HG02885 (cell line): ENCODE results near the gene HTN3.
A peak's percentile ranks its signal among the peaks of the same experiment; 100 is the strongest.
"Not testable (repeated sequence)": the region's sequence is repeated elsewhere in the genome, so short reads cannot be mapped to it uniquely, and the experiment has no call there.

Experiments
- ATAC-seq: cut with Tn5 transposase; IDR thresholded peaks from one replicate; pipeline ENCODE4 v1.9.1; 2021; ENCODE audit warnings: mild to moderate bottlenecking; ENCODE audit not compliant: unreplicated experiment, poor library complexity

HTN3 gene

GRCh38 chr4:70028159-70028558 is at the start of gene HTN3:
Gene HTN3 (plus strand): TSS chr4:70028459. CDS start chr4:70030741, 2,282 bp downstream.
- not testable (repeated sequence) for ATAC-seq

- ATAC-seq: peak; percentile 82
Observed at GRCh38 chr4:69984030-69984443, 44.2 kb upstream of the HTN3 start.

- ATAC-seq: no peak
Observed at GRCh38 chr4:69986663-69987062, 41.6 kb upstream of the HTN3 start.

GRCh38 chr4:69991016-69991415 is 37.2 kb upstream of the HTN3 start:
- ATAC-seq: no peak

GRCh38 chr4:69994782-69995181 is 33.5 kb upstream of the HTN3 start:
- no peak for ATAC-seq

GRCh38 chr4:69995526-69996016 is 32.7 kb upstream of the HTN3 start, which contains the start of gene STATH:
Gene STATH (plus strand): TSS chr4:69995966. CDS start chr4:69998438, 2,472 bp downstream.
- ATAC-seq: no peak

GRCh38 chr4:69999420-69999819 is 28.8 kb upstream of the HTN3 start:
- peak; percentile 58 for ATAC-seq

GRCh38 chr4:70000711-70001110 is 27.5 kb upstream of the HTN3 start:
- ATAC-seq: no peak

- ATAC-seq: no peak
Observed at GRCh38 chr4:70002507-70002906, 25.8 kb upstream of the HTN3 start.

- ATAC-seq: no peak
Observed at GRCh38 chr4:70008771-70009170, 19.5 kb upstream of the HTN3 start.

- ATAC-seq: not testable (repeated sequence)
Observed at GRCh38 chr4:70019006-70019405, 9.3 kb upstream of the HTN3 start.

GRCh38 chr4:70023218-70023617 is 5.0 kb upstream of the HTN3 start:
- no peak for ATAC-seq

- no peak for ATAC-seq
Observed at GRCh38 chr4:70027011-70027410, 1.2 kb upstream of the HTN3 start.

- not testable (repeated sequence) for ATAC-seq
Observed at GRCh38 chr4:70037559-70037958, 9.3 kb downstream of the HTN3 start.

GRCh38 chr4:70039928-70040327 is 11.7 kb downstream of the HTN3 start:
- not testable (repeated sequence) for ATAC-seq

GRCh38 chr4:70041652-70042286 is 13.5 kb downstream of the HTN3 start:
- ATAC-seq: no peak

- not testable (repeated sequence) for ATAC-seq
Observed at GRCh38 chr4:70050138-70050537, 21.9 kb downstream of the HTN3 start, which contains the start of gene HTN1. Gene HTN1 (plus strand): TSS chr4:70050438. CDS start chr4:70053077, 2,639 bp downstream.

GRCh38 chr4:70056534-70056933 is 28.3 kb downstream of the HTN3 start:
- not testable (repeated sequence) for ATAC-seq

- ATAC-seq: no peak
Observed at GRCh38 chr4:70057651-70058050, 29.4 kb downstream of the HTN3 start.

- ATAC-seq: no peak
Observed at GRCh38 chr4:70059149-70059548, 30.9 kb downstream of the HTN3 start.

GRCh38 chr4:70062000-70062399 is 33.7 kb downstream of the HTN3 start:
- peak; percentile 66 for ATAC-seq

GRCh38 chr4:70080205-70080604 is 51.9 kb downstream of the HTN3 start:
- ATAC-seq: no peak
